COLO829 (cell line): ENCODE measurements around the gene RNASE7.
"Not testable (repeated sequence)": the region's sequence is repeated elsewhere in the genome, so short reads cannot be mapped to it uniquely, and the experiment has no call there.

Experiments used
- DNase-seq: peaks from one replicate; pipeline ENCODE4 v3.0.0; 2012; ENCODE audit warnings: low spot score

RNASE7 gene, protein sequence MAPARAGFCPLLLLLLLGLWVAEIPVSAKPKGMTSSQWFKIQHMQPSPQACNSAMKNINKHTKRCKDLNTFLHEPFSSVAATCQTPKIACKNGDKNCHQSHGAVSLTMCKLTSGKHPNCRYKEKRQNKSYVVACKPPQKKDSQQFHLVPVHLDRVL

GRCh38 chr14:21041676-21042433, at the start of gene RNASE7:
Gene RNASE7 (plus strand): TSS chr14:21042362. CDS start chr14:21042993, 631 bp downstream.
- peak; percentile 81 for DNase-seq

DNA sequence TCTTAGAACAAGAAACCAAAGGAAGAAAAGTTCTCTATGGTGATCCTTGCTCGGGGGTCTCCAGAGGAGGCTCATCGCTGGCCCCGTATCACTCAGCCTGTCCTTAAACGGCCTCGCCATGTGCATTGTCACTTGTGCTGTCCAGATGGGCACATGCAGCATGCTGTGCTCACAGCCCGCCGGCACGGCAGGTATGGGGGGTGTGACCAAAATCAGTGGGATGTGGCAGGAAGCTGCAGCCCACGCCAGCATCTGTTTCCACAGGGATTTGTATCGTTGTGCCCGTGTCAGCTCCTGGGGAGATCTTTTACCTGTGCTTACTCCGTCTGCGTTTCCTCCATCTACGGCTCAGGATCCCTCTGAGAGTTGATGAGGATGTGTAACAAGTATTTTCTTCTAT, 45.6 kb upstream of the RNASE7 start:
- DNase-seq = no peak

GRCh38 chr14:20997115-20997514, 45.0 kb upstream of the RNASE7 start:
- no peak for DNase-seq

GRCh38 chr14:20997564-20997963, 44.6 kb upstream of the RNASE7 start:
- no peak for DNase-seq

GRCh38 chr14:20998139-20998538, 44.0 kb upstream of the RNASE7 start:
- DNase-seq = no peak

DNA sequence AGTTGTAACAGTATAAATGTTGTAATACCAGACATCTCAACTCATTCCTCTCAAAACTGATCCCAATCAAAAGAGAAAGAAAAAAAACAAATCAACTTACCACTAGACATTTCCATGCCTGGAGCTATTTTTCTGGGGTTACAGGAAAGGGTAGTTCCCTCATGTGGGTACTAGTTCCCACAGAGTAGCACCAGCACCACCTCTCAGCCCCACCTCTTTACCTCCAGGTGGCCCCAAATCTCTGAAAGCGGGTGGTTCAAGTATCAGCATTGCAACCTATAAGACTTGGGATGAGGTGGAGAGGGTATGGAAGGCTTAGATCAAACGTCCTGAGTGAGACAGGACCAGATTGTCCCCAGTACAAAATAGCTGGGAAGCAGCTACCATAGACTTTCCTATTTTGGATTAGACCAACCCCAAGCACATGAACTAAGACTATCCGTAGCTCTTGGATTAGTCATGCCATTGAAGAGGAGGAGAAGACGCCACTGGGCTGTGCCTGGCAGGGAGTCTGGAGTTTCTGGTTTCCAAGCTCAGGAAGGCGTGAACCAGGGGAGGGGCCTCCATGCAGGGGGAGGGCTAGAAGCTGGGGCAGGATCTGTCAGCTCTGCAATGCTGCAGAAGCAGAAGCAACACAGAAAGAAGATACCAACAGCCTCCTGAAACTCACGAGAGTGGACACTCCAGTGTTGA, 43.3 kb upstream of the RNASE7 start, which contains the start of gene SLC39A2:
Gene SLC39A2 (plus strand): TSS at position 620 of the 693 bp plus-strand sequence. CDS start 154 bp downstream, outside the sequence.
- no peak for DNase-seq

DNA sequence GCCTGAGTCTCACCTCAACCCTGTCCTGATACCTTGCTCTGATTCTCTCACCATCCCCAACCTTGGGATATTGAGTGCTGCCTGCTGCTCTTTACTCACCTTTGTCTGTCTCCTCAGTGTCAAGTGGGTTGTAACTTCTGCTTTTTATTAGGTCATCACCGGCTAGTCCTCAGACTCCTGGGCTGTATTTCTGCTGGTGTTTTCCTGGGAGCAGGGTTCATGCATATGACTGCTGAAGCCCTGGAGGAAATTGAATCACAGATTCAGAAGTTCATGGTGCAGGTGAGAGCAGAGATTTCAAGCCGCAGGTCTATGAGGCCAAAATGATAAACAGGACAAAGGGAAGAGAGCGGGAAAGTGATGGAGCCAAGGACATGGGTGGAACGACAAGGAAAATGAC, 42.6 kb upstream of the RNASE7 start:
- no peak for DNase-seq

DNA sequence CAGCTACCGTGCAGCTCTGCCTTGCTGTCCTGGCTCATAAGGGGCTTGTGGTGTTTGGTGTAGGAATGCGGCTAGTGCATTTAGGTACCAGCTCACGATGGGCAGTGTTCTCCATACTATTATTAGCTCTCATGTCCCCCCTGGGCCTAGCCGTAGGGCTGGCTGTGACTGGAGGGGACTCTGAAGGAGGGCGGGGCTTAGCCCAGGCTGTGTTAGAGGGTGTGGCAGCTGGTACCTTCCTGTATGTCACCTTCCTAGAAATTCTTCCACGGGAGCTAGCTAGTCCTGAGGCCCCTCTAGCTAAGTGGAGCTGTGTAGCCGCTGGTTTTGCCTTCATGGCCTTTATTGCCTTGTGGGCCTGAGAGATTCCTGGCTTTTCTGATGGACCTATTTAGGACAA, 40.9 kb upstream of the RNASE7 start:
- no peak for DNase-seq

DNA sequence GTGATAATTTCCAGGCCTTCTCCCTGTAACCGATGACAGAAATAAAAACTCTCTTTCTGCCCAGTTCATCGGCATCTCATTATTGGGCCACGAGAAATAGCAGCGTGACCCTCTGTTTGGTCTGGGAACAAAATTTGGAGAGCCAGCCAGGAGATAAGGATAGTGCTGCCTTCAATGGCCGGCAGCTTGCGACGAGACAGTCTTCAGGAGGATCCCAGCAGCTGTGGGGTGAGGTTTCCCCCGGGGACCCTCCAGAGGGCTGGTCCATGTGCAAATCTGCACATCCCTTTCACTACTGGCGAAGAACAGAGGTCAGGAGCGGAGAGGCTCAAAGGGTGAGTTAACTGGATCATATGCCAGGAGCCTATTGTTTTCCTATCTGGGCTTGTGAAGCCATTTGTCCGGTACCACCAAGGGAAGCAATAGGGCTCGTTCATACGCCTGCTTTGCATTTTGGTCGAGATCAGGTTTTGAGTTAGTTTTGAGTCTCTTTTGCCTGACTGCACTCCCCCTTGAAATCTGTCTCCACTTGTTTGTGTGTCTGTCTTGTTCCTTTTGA, 38.3 kb upstream of the RNASE7 start:
- DNase-seq = no peak

- not testable (repeated sequence) for DNase-seq
Observed at GRCh38 chr14:21009721-21010120, 32.4 kb upstream of the RNASE7 start.

GRCh38 chr14:21011136-21011535, 31.0 kb upstream of the RNASE7 start:
- DNase-seq = no peak

- peak; percentile 87 for DNase-seq
Observed at GRCh38 chr14:21014761-21015190, 27.4 kb upstream of the RNASE7 start.

DNA sequence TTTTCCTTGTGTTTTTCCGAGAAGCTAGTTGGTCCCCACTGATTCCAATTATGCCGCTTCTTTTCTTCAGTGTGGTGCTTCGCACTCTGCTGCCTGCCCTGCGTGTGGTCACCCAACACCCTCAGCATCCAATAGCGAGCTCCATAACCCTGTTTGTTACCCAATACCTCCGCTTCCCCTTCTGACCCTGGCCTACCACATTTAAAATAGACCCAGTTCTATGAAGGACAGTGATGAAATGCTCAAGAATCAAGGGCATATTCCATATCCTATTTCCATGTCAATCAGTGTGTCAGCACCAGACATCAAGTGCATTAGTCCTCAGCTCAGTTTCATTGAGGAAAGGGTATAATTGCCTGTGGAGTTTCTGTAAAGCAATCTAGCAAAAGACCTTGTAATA, 26.9 kb upstream of the RNASE7 start:
- no peak for DNase-seq

DNA sequence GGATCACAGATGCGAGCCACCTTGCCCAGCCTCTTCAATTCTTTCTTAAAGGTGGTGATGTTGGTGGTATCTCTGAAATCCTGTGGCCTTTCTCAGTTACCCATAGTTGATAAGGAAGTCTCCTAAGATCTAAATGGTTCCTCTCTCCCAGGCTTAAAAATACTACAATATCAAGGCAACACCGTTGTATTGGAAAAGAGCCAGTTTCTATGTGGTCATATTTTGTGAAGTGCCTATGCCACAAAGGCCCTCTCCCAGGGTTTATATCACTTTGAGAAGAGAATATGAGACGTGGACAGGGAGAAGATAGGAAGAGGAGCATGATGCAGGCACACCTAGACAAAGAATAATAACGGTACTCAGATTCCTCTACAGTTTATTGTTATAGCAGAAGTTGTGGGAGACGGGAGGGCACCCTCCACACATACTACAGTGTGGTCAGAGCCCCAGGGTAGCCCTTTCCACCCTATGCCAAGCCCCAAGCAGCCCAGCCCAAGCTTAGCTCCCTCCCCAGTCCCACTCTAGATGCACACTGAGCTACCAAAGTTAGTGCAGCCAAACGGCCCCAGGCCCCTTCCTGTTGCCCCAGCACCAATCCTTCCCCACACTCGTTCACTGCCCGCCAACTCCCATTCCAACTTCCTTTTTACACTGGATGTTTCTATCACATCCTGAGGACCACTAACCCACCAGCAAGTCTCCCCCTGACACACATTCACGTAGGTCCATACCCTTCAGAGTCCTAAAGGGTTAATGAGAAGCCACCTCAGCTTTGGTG, 25.6 kb upstream of the RNASE7 start:
- no peak for DNase-seq

DNA sequence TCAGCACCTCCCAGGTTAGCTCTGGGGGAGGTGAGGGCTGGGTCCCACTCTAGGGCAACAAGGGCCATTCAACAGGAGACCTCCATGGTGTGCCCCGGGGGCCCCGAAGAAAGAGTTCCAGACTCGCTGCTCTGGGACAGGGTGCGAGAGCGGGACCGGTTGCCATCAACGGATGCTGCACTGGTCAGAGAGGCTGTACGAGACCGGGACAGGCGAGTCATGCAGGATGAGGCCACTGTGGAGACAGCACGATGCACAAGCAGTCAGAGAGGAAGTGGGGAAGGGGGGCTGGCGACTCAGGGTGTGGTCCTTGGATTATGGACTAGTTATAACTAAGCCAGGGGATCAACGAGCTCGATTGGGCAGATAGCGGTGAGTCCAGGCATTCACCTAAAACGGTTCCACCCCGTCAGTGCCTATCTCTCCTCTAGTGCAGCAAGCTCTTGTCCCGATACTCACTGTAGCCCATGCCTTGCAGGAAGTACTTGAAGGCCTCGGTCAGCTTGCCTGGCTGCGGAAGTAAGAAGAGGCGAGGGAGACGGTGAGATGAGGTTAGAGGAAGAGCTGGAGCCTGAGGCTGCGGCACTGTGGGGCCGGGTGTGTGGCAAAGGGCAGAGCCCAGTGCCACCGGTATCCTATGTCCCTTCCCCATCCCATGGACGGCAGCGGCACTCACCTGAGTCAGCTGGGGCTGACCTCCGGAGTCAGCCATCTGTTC, 24.5 kb upstream of the RNASE7 start:
- no peak for DNase-seq

DNA sequence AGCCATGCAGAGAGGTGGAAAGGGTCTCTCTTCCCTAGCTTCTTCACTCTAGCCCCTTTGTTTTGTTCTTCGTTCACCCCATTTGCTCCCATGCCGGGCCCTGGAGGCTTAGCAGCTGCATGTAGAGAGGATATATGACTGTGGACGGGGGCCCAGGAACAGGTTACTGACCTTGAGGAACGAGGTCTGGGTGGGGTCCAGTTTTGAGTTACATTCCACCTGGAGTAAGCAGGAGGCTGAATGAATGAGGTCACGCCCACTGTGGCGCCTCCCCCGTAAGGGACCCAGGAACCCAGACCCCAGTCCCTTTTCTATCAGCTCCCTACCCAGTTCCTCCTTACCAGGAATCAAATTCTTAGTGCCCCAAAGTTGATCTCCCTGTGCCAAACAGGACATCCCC, 23.9 kb upstream of the RNASE7 start:
- DNase-seq = no peak

DNA sequence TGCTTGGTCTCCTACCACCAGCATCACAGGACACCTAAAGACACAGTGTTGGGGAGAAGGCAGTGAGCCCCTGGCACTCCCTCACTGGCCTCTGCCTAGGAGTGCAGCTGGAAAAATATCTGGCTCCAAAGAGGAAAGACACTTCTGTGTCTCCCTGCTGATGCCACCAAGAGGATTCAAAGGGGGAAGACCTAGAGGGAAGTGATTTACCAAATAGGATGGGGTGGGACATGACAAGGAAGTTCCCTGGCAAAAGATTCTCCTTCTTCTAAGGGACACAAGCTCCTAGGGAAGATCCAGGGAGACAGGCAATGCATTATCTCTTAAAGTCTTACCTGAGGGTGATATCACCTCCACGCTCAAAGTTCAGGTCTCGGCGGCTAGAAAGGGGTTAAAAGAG, 23.4 kb upstream of the RNASE7 start:
- no peak for DNase-seq

- no peak for DNase-seq
Observed at GRCh38 chr14:21019366-21019765, 22.8 kb upstream of the RNASE7 start.

GRCh38 chr14:21020977-21021545, 21.1 kb upstream of the RNASE7 start:
- no peak for DNase-seq

- no peak for DNase-seq
Observed at GRCh38 chr14:21022686-21023085, 19.5 kb upstream of the RNASE7 start.

- DNase-seq = no peak
Observed at GRCh38 chr14:21023174-21023573, 19.0 kb upstream of the RNASE7 start.
